ENCODE measurements around the gene LRRC27.

DNA sequence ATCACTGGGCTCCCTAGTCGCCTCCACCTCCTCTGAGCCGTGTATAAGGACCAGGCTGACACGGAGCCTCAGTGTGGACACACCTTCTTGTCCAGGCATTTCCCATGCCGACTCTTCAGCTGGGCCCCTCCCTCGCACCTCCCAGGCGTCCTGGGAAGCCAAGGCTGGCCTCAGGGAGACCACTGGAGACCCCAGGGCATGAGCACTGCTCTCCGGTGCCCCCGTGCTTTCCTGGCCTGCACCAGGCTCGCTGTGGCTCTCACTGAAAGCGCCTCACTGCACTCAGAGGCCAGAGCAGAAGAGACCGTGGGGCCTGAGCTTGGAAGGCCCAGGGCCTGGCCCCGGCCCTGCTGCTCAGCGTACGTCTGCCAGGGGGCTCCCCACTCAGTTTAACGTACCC, 31.4 kb downstream of the LRRC27 start:
- TF ChIP-seq, protein P1, sequence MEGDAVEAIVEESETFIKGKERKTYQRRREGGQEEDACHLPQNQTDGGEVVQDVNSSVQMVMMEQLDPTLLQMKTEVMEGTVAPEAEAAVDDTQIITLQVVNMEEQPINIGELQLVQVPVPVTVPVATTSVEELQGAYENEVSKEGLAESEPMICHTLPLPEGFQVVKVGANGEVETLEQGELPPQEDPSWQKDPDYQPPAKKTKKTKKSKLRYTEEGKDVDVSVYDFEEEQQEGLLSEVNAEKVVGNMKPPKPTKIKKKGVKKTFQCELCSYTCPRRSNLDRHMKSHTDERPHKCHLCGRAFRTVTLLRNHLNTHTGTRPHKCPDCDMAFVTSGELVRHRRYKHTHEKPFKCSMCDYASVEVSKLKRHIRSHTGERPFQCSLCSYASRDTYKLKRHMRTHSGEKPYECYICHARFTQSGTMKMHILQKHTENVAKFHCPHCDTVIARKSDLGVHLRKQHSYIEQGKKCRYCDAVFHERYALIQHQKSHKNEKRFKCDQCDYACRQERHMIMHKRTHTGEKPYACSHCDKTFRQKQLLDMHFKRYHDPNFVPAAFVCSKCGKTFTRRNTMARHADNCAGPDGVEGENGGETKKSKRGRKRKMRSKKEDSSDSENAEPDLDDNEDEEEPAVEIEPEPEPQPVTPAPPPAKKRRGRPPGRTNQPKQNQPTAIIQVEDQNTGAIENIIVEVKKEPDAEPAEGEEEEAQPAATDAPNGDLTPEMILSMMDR (IDR thresholded peaks at IDR 0.05; ENCODE audit: low read length), result no peak
- TF ChIP-seq EZH2 (IDR thresholded peaks at IDR 0.05; ENCODE audit: borderline replicate concordance, low read length), result no peak

All from OCI-LY1 (cell line).